IMR-90 (cell line): ENCODE data around the gene DNAH6. TPM values are rescaled to one million over a fixed set of nuclear protein-coding genes. Genes with fewer than 3 reads are reported as not detected.
"Not testable (repeated sequence)": the region's sequence is repeated elsewhere in the genome, so short reads cannot be mapped to it uniquely, and the experiment has no call there.

Source experiments
- ATAC-seq: fragments of 200-7000 bp; cut with Tn5 transposase; 2 replicates; pipeline ENCODE4 v1.9.1; 2020; ENCODE audit warnings: low read depth, mild to moderate bottlenecking, moderate library complexity
- BruUV-seq: library from RNA; stranded (reverse); fragments of 400-500 nt; replicated peaks from 2 replicates; lab custom pipeline; 2021; lab: Mats Ljungman, UMichigan
- CTCF ChIA-PET: fragments of 300-600 bp; formaldehyde crosslinking; extraction: SDS; loops from one replicate; lab custom pipeline; 2021; ENCODE audit warnings: antibody characterized with exemption; lab: Yijun Ruan, JAX
- POLR2A ChIA-PET: fragments of 300-600 bp; sonication (Branson Sonifier 250); formaldehyde crosslinking; loops from one replicate; lab custom pipeline; 2022; ENCODE audit warnings: antibody characterized with exemption; ENCODE audit not compliant: unreplicated experiment; lab: Charles Lee
- DNase-seq: peaks from one replicate; pipeline ENCODE4 v3.0.0; 2013
- H2AFZ ChIP-seq: replicated peaks from 2 replicates; pipeline ENCODE3; 2013; ENCODE audit warnings: low read length, mild to moderate bottlenecking; ENCODE audit not compliant: poor library complexity
- H2AK5ac ChIP-seq: 2 replicates; pipeline ENCODE4 v1.6.1; 2013; ENCODE audit warnings: low read depth, low read length, inconsistent platforms
- H2AK9ac ChIP-seq: replicated peaks from 2 replicates; pipeline ENCODE3; 2013; ENCODE audit warnings: mild to moderate bottlenecking, low read depth, low read length, moderate library complexity; ENCODE audit not compliant: poor library complexity
- H2BK120ac ChIP-seq: 2 replicates; pipeline ENCODE4 v1.6.1; 2013; ENCODE audit warnings: low read depth, low read length, inconsistent platforms
- H2BK15ac ChIP-seq: 3 replicates; pipeline ENCODE4 v1.6.1; 2013; ENCODE audit warnings: low read depth, low read length, inconsistent platforms
- H2BK20ac ChIP-seq: 2 replicates; pipeline ENCODE4 v1.6.1; 2013; ENCODE audit warnings: low read depth, mild to moderate bottlenecking, inconsistent platforms, low read length, moderate library complexity
- H2BK5ac ChIP-seq: 2 replicates; pipeline ENCODE4 v1.6.1; 2013; ENCODE audit warnings: mild to moderate bottlenecking, low read depth, low read length, inconsistent platforms; ENCODE audit not compliant: poor library complexity, severe bottlenecking
- H3K14ac ChIP-seq: replicated peaks from 2 replicates; pipeline ENCODE4 v1.6.1; 2013; ENCODE audit warnings: low read depth, low read length, inconsistent platforms
- H3K18ac ChIP-seq: 2 replicates; pipeline ENCODE4 v1.6.1; 2013; ENCODE audit warnings: low read depth, low read length, control low read depth
- H3K23ac ChIP-seq: 2 replicates; pipeline ENCODE4 v1.6.1; 2013; ENCODE audit warnings: low read depth, low read length, inconsistent platforms
- H3K27ac ChIP-seq: 2 replicates; pipeline ENCODE4 v1.5.1; 2013; ENCODE audit warnings: mild to moderate bottlenecking, control low read depth, low read length; ENCODE audit not compliant: insufficient read depth
- H3K27me3 ChIP-seq: 2 replicates; pipeline ENCODE4 v1.6.1; 2013; ENCODE audit warnings: low read length; ENCODE audit not compliant: control insufficient read depth, insufficient read depth
- H3K36me3 ChIP-seq: 2 replicates; pipeline ENCODE4 v1.6.1; 2013; ENCODE audit warnings: low read length, mixed read lengths; ENCODE audit not compliant: control insufficient read depth, insufficient read depth
- H3K4ac ChIP-seq: 2 replicates; pipeline ENCODE4 v1.6.1; 2013; ENCODE audit warnings: low read depth, low read length, inconsistent platforms
- H3K4me1 ChIP-seq: 2 replicates; pipeline ENCODE4 v1.6.1; 2013; ENCODE audit warnings: low read length, mixed read lengths; ENCODE audit not compliant: control insufficient read depth, insufficient read depth
- H3K4me2 ChIP-seq: 2 replicates; pipeline ENCODE4 v1.6.1; 2013; ENCODE audit warnings: low read depth, mild to moderate bottlenecking, control low read depth, low read length, moderate library complexity
- H3K4me3 ChIP-seq: 2 replicates; pipeline ENCODE4 v1.5.1; 2013; ENCODE audit warnings: low read depth, mild to moderate bottlenecking, control low read depth, low read length, moderate library complexity; ENCODE audit not compliant: insufficient read depth
- H3K56ac ChIP-seq: 2 replicates; pipeline ENCODE4 v1.6.1; 2013; ENCODE audit warnings: low read length, inconsistent platforms; ENCODE audit not compliant: insufficient read depth; ENCODE audit errors: extremely low read depth
- H3K79me1 ChIP-seq, 2 experiments: 2 replicates each; pipeline ENCODE4 v1.6.1; 2013; ENCODE audit warnings: low read length in 2 of 2, inconsistent platforms in 1 of 2, low read depth in 1 of 2
- H3K9ac ChIP-seq: 2 replicates; pipeline ENCODE4 v1.6.1; 2013; ENCODE audit warnings: low read depth, low read length, control low read depth
- H3K9me1 ChIP-seq: 2 replicates; pipeline ENCODE4 v1.6.1; 2013; ENCODE audit warnings: low read length, inconsistent platforms; ENCODE audit not compliant: insufficient read depth
- H3K9me3 ChIP-seq: 2 replicates; pipeline ENCODE4 v1.6.1; 2013; ENCODE audit warnings: low read length; ENCODE audit not compliant: control insufficient read depth, insufficient read depth
- H4K20me1 ChIP-seq: 2 replicates; pipeline ENCODE4 v1.6.1; 2013; ENCODE audit warnings: low read length, inconsistent platforms; ENCODE audit not compliant: insufficient read depth
- H4K5ac ChIP-seq: 2 replicates; pipeline ENCODE4 v1.6.1; 2013; ENCODE audit warnings: mild to moderate bottlenecking, low read depth, low read length, control low read depth
- H4K8ac ChIP-seq, 2 experiments: 2 replicates each; pipeline ENCODE4 v1.6.1; 2013; ENCODE audit warnings: low read depth in 2 of 2, low read length in 2 of 2, control low read depth in 1 of 2, inconsistent platforms in 1 of 2
- H4K91ac ChIP-seq: 2 replicates; pipeline ENCODE4 v1.6.1; 2013; ENCODE audit warnings: low read depth, low read length, inconsistent platforms; ENCODE audit not compliant: insufficient read depth
- RAD21 ChIP-seq: IDR thresholded peaks from 2 replicates; pipeline ENCODE4 v1.6.1; 2012; ENCODE audit warnings: low read length, improper control_type of control experiment
- WGBS, 2 experiments: methylation state at CpG; one replicate each; pipeline versions ENCODE4 v1.1.5 to v1.1.7; 2013; ENCODE audit warnings: missing lambda C conversion rate in 2 of 2; ENCODE audit not compliant: insufficient read length in 1 of 2; ENCODE audit errors: extremely low coverage in 2 of 2; 5-methylcytosine and 5-hydroxymethylcytosine counted together
- dilution Hi-C: fragments of 300-500 bp; cut with HindIII; formaldehyde crosslinking; loops from one replicate; pipeline ENCODE4 v1.14.3; 2018; ENCODE audit warnings: low sequenced_read_pairs; ENCODE audit not compliant: unreplicated experiment
- in situ Hi-C: fragments of 300-500 bp; cut with MboI; formaldehyde crosslinking; loops from 3 replicates; pipeline ENCODE4 v1.14.3; 2019; ENCODE audit warnings: low sequenced_read_pairs, inconsistent platforms, mixed read lengths
- intact Hi-C: fragments of 100-400 bp; cut with micrococcal nuclease; formaldehyde crosslinking; loops from 2 replicates; pipeline ENCODE4 v1.10.0; 2022
- polyA plus RNA-seq, 3 experiments: library from polyadenylated mRNA; depleted of rRNA; stranded (reverse); fragments of >200 nt; gene quantifications; 2 replicates each; pipeline ENCODE4 v1.2.3, GENCODE V29; 2012; ENCODE audit warnings: low replicate concordance in 1 of 3
- total RNA-seq: library from RNA; depleted of rRNA; stranded (reverse); fragments of >200 nt; gene quantifications from 2 replicates; pipeline ENCODE4 v1.2.3, GENCODE V29; 2012

Gene DNAH6
- total and polyA plus RNA-seq, 2 of the 4 experiments (the other 2 are of a cell fraction) = under 0.01 to 0.07 TPM

DNA sequence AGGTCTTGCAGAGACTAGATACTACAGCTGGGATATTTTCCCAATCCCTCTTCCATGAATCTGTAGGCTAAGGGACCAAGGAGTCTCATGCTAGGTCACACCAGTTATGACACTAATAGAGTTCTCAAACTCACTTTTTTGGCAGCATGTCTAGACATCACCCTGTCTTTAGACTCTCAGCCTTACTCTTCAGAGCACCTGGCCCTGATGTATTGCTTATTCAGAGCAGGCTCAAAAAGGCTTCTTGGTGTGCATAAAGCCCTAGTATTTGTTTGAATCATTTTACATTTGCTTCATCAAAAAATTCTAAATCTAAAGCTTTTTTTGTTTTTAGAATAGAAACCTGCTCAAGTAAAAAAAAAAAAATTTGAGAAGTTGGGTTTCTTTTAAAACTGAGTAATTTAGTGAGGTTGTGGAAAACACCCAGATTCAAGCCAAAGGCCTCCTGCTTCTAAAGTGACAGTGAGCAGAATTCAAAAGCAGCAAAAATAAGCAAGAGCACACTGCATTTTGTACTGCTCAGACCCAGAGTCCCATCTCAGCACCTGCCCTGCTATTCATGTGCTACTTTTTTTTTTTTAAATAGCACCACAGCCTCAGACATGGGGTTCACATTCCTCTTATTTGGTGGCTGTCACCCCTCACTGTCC lies 18.0 kb upstream of the DNAH6 start:
- no peak overlapping the region for H2BK120ac ChIP-seq
- H2AK9ac ChIP-seq = no peak overlapping the region
- no peak overlapping the region for H3K18ac ChIP-seq
- H3K4me1 ChIP-seq = peaks cover 4% of the 10 kb centered on the region
- no peak overlapping the region for H3K4me2 ChIP-seq
- dilution Hi-C loops = no loop called here
- no peak overlapping the region for H3K27ac ChIP-seq
- DNase-seq (no peak), ATAC-seq (no peak)
- no peak overlapping the region for H3K4me3 ChIP-seq
- CTCF ChIA-PET = interaction anchor here (0.7 kb wide), 1 partner anchor 380 kb away, joined by 8 read pairs; no protein-coding TSS in a partner anchor
- H3K14ac ChIP-seq = no peak overlapping the region
- no peak overlapping the region for H3K9ac ChIP-seq
- H3K9me1 ChIP-seq = peaks cover 5% of the 10 kb centered on the region
- no peaks in the 10 kb centered on the region for H3K27me3 ChIP-seq
- H2AFZ ChIP-seq = no peak overlapping the region
- H2AK5ac ChIP-seq = no peak overlapping the region
- no peaks in the 10 kb centered on the region for H3K9me3 ChIP-seq
- H4K5ac ChIP-seq = no peak overlapping the region
- no peak overlapping the region for H2BK20ac ChIP-seq
- no peaks in the 10 kb centered on the region for H3K79me1 ChIP-seq
- H4K91ac ChIP-seq = no peak overlapping the region
- no peak overlapping the region for H4K8ac ChIP-seq
- H2BK5ac ChIP-seq = no peak overlapping the region
- no peak overlapping the region for H3K23ac ChIP-seq
- in situ Hi-C loops = loop anchor here (10.0 to 25.0 kb wide), 3 partner anchors 137 to 789 kb away; no protein-coding TSS in a partner anchor
- H3K36me3 ChIP-seq = no peaks in the 10 kb centered on the region
- no peak for TF ChIP-seq RAD21
- H2BK15ac ChIP-seq = no peak overlapping the region
- no peaks in the 10 kb centered on the region for H4K20me1 ChIP-seq
- BruUV-seq = no TSS peak
- POLR2A ChIA-PET = no interaction called here
- H3K4ac ChIP-seq = no peak overlapping the region
- intact Hi-C loops = loop anchor here (5.0 kb wide), 1 partner anchor 369 kb away; no protein-coding TSS in a partner anchor
- no peak overlapping the region for H3K56ac ChIP-seq

GRCh38 chr2:84511024-84511423 lies 5.3 kb upstream of the DNAH6 start:
- POLR2A ChIA-PET, H4K8ac ChIP-seq, H2BK120ac ChIP-seq, H3K9me3 ChIP-seq, H3K14ac ChIP-seq, BruUV-seq, DNase-seq, H3K56ac ChIP-seq, H3K36me3 ChIP-seq, H3K4me1 ChIP-seq, H2AK9ac ChIP-seq, H4K91ac ChIP-seq, H3K4ac ChIP-seq, H3K9ac ChIP-seq, CTCF ChIA-PET, H3K27ac ChIP-seq, H3K27me3 ChIP-seq, H2AK5ac ChIP-seq, H3K4me3 ChIP-seq, H4K5ac ChIP-seq, H2AFZ ChIP-seq, H3K4me2 ChIP-seq, H4K20me1 ChIP-seq, in situ Hi-C loops, H3K18ac ChIP-seq, dilution Hi-C loops, H3K79me1 ChIP-seq, H3K9me1 ChIP-seq, H3K23ac ChIP-seq, H2BK15ac ChIP-seq, H2BK5ac ChIP-seq, H2BK20ac ChIP-seq, ATAC-seq, intact Hi-C loops: not testable (repeated sequence)
- 60% methylated on average over 1 of the region's 10 CpGs; no CpG with 5 or more reads in 1 of the 2 experiments for WGBS, 2 experiments
